Upper lobe of left lung (tissue), 6 donors: Measurements from ENCODE around the gene ARHGEF37. TPM values are rescaled to one million over a fixed set of nuclear protein-coding genes. Genes with fewer than 3 reads are reported as not detected.

Experiments used
- ATAC-seq, 2 donors: fragments of 200-7000 bp; cut with Tn5 transposase; one replicate each; pipeline ENCODE4 v1.9.1; 2022; ENCODE audit warnings: mild to moderate bottlenecking in 2 of 2, moderate library complexity in 2 of 2; ENCODE audit not compliant: low FRiP score in 2 of 2
- DNase-seq, 2 donors: peaks; one replicate each; pipeline ENCODE4 v3.0.0-alpha.2; 2019 to 2020
- H3K27ac ChIP-seq, 4 donors: fragments of 200-600 bp; sonication (generic); one replicate each; pipeline ENCODE4 v1.5.1; 2016 to 2019
- H3K27me3 ChIP-seq, 4 donors: fragments of 200-600 bp; sonication (generic); one replicate each; pipeline ENCODE4 v1.5.1; 2017 to 2019
- H3K36me3 ChIP-seq, 4 donors: fragments of 200-600 bp; sonication (generic); one replicate each; pipeline ENCODE4 v1.5.1; 2016 to 2019
- H3K4me1 ChIP-seq, 4 donors: fragments of 200-600 bp; sonication (generic); one replicate each; pipeline ENCODE4 v1.5.1; 2018 to 2019
- H3K4me3 ChIP-seq, 4 donors: fragments of 200-600 bp; sonication (generic); one replicate each; pipeline ENCODE4 v1.5.1; 2017 to 2019; ENCODE audit warnings: mild to moderate bottlenecking in 2 of 4, moderate library complexity in 1 of 4
- H3K9me3 ChIP-seq, 4 donors: fragments of 200-600 bp; sonication (generic); one replicate each; pipeline ENCODE4 v1.5.1; 2018 to 2019
- CTCF ChIP-seq, 6 experiments: fragments of 450-650 bp in 4 of 6; fragments of 200-600 bp in 2 of 6; sonication (generic) in 2 of 6; IDR thresholded peaks; one replicate each; pipeline ENCODE4 v1.5.1; 2016 to 2019; ENCODE audit warnings: antibody characterized with exemption in 6 of 6
- EP300 ChIP-seq, 4 donors: sonication (generic); formaldehyde crosslinking; IDR thresholded peaks; one replicate each; pipeline ENCODE4 v1.5.1; 2017; ENCODE audit warnings: antibody characterized with exemption in 4 of 4, control low read depth in 2 of 4
- POLR2A ChIP-seq, 4 donors: fragments of 450-650 bp; IDR thresholded peaks; one replicate each; pipeline ENCODE4 v1.5.1; 2016 to 2017; ENCODE audit warnings: antibody characterized with exemption in 4 of 4, mild to moderate bottlenecking in 2 of 4
- POLR2AphosphoS5 ChIP-seq, 2 donors: sonication (generic); formaldehyde crosslinking; IDR thresholded peaks; one replicate each; pipeline ENCODE4 v1.5.1; 2017; ENCODE audit warnings: antibody characterized with exemption in 2 of 2
- WGBS, 2 donors: methylation state at CpG; one replicate each; pipeline ENCODE4 v1.1.5; 2017 to 2018; 5-methylcytosine and 5-hydroxymethylcytosine counted together
- total RNA-seq, 6 donors: library from RNA; depleted of rRNA in 4 of 6; stranded (reverse); fragments of >200 nt in 4 of 6; gene quantifications; one replicate each; pipeline versions ENCODE4 v1.1.0 to v1.2.1, GENCODE V29; 2016 to 2021
- donor health status: DM: no; HTN: no; CAD: no; lungs with moderate emphysema.
- donor health status: DM: no; HTN: yes; CAD: no; lungs with severe emphysema.

Gene ARHGEF37
- total RNA-seq, 6 donors from 2014 or later = 4.3 to 13.6 (median 10.0) TPM

DNA sequence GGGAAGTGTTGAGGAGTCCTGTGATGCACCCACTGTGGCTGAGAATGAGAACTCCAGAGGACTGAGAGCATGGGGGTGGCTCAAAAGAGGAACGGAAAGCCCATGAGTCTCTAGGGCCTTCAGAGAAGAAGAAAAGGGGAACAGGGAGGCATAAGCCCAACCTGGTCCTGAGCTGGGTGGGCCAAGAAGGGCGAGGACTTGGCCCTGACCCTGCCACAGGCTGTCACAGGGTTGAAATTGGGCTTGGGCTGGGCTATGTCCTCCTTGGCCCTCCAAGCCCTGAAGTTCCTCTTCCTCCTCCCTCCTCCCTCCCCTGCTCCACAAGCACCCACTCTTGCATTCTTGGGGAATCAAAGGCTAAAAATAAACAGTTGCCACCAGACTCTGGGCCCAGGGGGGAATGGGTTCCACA is 99.5 kb downstream of the ARHGEF37 start:
- no peak for TF ChIP-seq CTCF (IDR thresholded peaks at IDR 0.05)
- TF ChIP-seq POLR2AphosphoS5 (IDR thresholded peaks at IDR 0.05) = peak in 1 of 2 donors; percentile 33
- no peak for TF ChIP-seq EP300 (IDR thresholded peaks at IDR 0.05)
- peak in 1 of 4 donors; percentile 42 for TF ChIP-seq POLR2A (IDR thresholded peaks at IDR 0.05)
- WGBS, 2 donors = 58 to 83% methylated on average over 2 of the region's 2 CpGs

GRCh38 chr5:149681252-149681651 is 100.0 kb downstream of the ARHGEF37 start:
- Histone ChIP-seq H3K27me3 (no peaks in the 10 kb centered on the region), H3K4me1 (peaks cover 0 to 23% (median 14%) of the 10 kb centered on the region in 4 donors), H3K9me3 (no peaks in the 10 kb centered on the region), H3K36me3 (no peaks in the 10 kb centered on the region), H3K27ac (peak overlapping the region in 2 of 4 donors; percentile 15 to 38), H3K4me3 (no peak overlapping the region)
- DNase-seq = no peak
- 91 to 94% methylated on average over 5 of the region's 5 CpGs for WGBS, 2 donors
- TF ChIP-seq POLR2AphosphoS5 (IDR thresholded peaks at IDR 0.05) (no peak), CTCF (IDR thresholded peaks at IDR 0.05) (no peak), EP300 (IDR thresholded peaks at IDR 0.05) (no peak), POLR2A (IDR thresholded peaks at IDR 0.05) (no peak)
- ATAC-seq = no peak

More for the DNA sequence above, 99.5 kb downstream of the ARHGEF37 start:
- Histone ChIP-seq H3K4me3 (no peak overlapping the region), H3K27me3 (no peaks in the 10 kb centered on the region), H3K27ac (peak overlapping the region in 2 of 4 donors; percentile 15 to 38), H3K36me3 (no peaks in the 10 kb centered on the region), H3K4me1 (peaks cover 0 to 27% (median 17%) of the 10 kb centered on the region in 4 donors), H3K9me3 (no peaks in the 10 kb centered on the region)
- DNase-seq = peak in 1 of 2 donors; percentile 68
- ATAC-seq = peak; percentile 81 to 90

DNA sequence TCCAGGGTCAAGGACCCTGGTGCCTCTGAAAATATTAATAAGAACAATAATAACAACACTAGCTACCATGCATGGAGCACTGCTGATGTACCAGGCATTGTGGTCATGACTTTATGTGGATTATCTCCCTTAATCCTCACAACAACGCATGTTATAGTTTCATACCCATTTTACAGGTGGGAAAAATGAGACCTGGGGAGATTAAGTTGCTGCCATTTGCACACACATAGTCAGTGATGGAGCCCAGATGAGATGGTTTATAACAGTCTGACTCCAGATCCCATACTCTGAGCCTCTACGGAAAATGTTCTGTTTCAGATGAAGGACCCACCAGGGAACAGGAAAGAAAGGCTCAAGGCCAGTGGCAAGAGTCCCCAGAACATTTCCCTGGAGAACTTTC is 100.6 kb downstream of the ARHGEF37 start:
- no peak for ATAC-seq
- Histone ChIP-seq H3K4me3 (no peak overlapping the region), H3K36me3 (no peaks in the 10 kb centered on the region), H3K27ac (no peak overlapping the region), H3K9me3 (no peaks in the 10 kb centered on the region), H3K27me3 (no peaks in the 10 kb centered on the region), H3K4me1 (peaks cover 0 to 19% (median 14%) of the 10 kb centered on the region in 4 donors)
- no peak for DNase-seq
- TF ChIP-seq EP300 (IDR thresholded peaks at IDR 0.05) (no peak), POLR2A (IDR thresholded peaks at IDR 0.05) (no peak), POLR2AphosphoS5 (IDR thresholded peaks at IDR 0.05) (no peak), CTCF (IDR thresholded peaks at IDR 0.05) (no peak)
- 86 to 95% methylated on average over 2 of the region's 2 CpGs for WGBS, 2 donors

DNA sequence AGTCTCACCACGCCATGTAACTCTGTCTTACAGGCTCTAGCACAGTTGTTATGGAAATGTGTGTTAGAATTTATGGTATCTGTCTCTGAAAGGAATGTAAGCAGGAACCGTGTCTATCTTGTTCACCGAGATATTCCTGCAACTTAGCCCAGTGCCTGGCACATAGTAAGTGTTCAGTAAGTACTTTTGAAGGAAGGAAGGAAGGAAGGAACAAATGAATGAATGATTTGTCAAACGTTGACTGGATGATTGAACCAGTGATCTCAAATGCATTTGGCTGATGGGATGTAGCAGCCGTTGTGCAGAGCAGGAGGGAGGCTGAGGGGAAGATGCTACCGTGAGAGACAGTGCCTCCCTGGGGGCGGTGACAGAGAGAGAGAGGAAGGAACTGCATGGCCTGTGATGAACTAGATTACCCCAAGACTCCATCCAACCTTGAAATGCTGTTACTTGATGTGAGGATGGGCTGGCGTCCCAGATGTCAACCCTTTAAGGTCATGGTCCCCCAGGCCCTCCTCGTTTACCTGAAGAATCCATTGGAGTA is 101.3 kb downstream of the ARHGEF37 start:
- no peaks in the 10 kb centered on the region for H3K27me3 ChIP-seq
- ATAC-seq (no peak), DNase-seq (no peak)
- H3K4me1 ChIP-seq = peaks cover 0 to 23% (median 17%) of the 10 kb centered on the region in 4 donors
- no peak overlapping the region for H3K4me3 ChIP-seq
- no peaks in the 10 kb centered on the region for H3K9me3 ChIP-seq
- no peak overlapping the region for H3K27ac ChIP-seq
- WGBS, 2 donors = 61 to 69% methylated on average over 9 of the region's 9 CpGs
- H3K36me3 ChIP-seq = no peaks in the 10 kb centered on the region
- TF ChIP-seq CTCF (IDR thresholded peaks at IDR 0.05) (no peak), POLR2AphosphoS5 (IDR thresholded peaks at IDR 0.05) (no peak), EP300 (IDR thresholded peaks at IDR 0.05) (no peak), POLR2A (IDR thresholded peaks at IDR 0.05) (no peak)

GRCh38 chr5:149683964-149684363 is 102.7 kb downstream of the ARHGEF37 start:
- no peak overlapping the region for H3K27ac ChIP-seq
- DNase-seq (no peak), ATAC-seq (no peak)
- TF ChIP-seq POLR2A (IDR thresholded peaks at IDR 0.05) = no peak
- no peak for TF ChIP-seq EP300 (IDR thresholded peaks at IDR 0.05)
- TF ChIP-seq POLR2AphosphoS5 (IDR thresholded peaks at IDR 0.05) = no peak
- no peak for TF ChIP-seq CTCF (IDR thresholded peaks at IDR 0.05)
- H3K9me3 ChIP-seq = no peaks in the 10 kb centered on the region
- H3K36me3 ChIP-seq = no peaks in the 10 kb centered on the region
- peaks cover 3 to 24% (median 20%) of the 10 kb centered on the region in 4 donors for H3K4me1 ChIP-seq
- H3K27me3 ChIP-seq = no peaks in the 10 kb centered on the region
- 86 to 94% methylated on average over 6 of the region's 6 CpGs for whole genome bisulfite sequencing, 2 donors
- H3K4me3 ChIP-seq = no peak overlapping the region
